IPS DF 6.9 (cell line): ENCODE measurements around the gene SLC6A18.

Source experiments
- DNase-seq: peaks from one replicate; pipeline ENCODE4 v3.0.0-alpha.2; 2013; ENCODE audit warnings: low read depth, low spot score
- H3K27ac ChIP-seq: one replicate; pipeline ENCODE4 v1.5.1; 2013; ENCODE audit warnings: low read length, control low read depth
- H3K27me3 ChIP-seq: 2 replicates; pipeline ENCODE4 v1.6.1; 2013; ENCODE audit warnings: mild to moderate bottlenecking, low read length; ENCODE audit not compliant: control insufficient read depth, insufficient read depth
- H3K36me3 ChIP-seq: 2 replicates; pipeline ENCODE4 v1.6.1; 2013; ENCODE audit warnings: low read length; ENCODE audit not compliant: control insufficient read depth, insufficient read depth
- H3K4me1 ChIP-seq: 2 replicates; pipeline ENCODE4 v1.6.1; 2013; ENCODE audit warnings: low read length; ENCODE audit not compliant: control insufficient read depth, insufficient read depth
- H3K4me3 ChIP-seq: 2 replicates; pipeline ENCODE4 v1.5.1; 2013; ENCODE audit warnings: mild to moderate bottlenecking, low read length
- H3K9me3 ChIP-seq: 2 replicates; pipeline ENCODE4 v1.6.1; 2013; ENCODE audit warnings: low read length, inconsistent platforms; ENCODE audit not compliant: control insufficient read depth, insufficient read depth
- WGBS: extraction: QIAGEN DNeasy Blood & Tissue Kit; methylation state at CpG from one replicate; pipeline ENCODE4 v1.1.7; 2013; ENCODE audit warnings: mixed read lengths, missing lambda C conversion rate; ENCODE audit not compliant: insufficient read length, insufficient coverage; 5-methylcytosine and 5-hydroxymethylcytosine counted together

Gene SLC6A18

GRCh38 chr5:1187950-1188334, 37.2 kb upstream of the SLC6A18 start:
- 0 out of 2 replicates have a peak, but pooled peaks cover 2% of the 10 kb centered on the region for H3K4me1 ChIP-seq

GRCh38 chr5:1188464-1188863, 36.7 kb upstream of the SLC6A18 start:
- H3K36me3 ChIP-seq = no peaks in the 10 kb centered on the region
- H3K27ac ChIP-seq = no peak overlapping the region
- no peak overlapping the region for H3K4me3 ChIP-seq
- 0 out of 2 replicates have a peak, but pooled peaks cover 2% of the 10 kb centered on the region for H3K4me1 ChIP-seq
- no CpG with 5 or more reads among the region's 6 CpGs for WGBS
- H3K9me3 ChIP-seq = no peaks in the 10 kb centered on the region
- H3K27me3 ChIP-seq = no peaks in the 10 kb centered on the region
- DNase-seq = no peak

More at GRCh38 chr5:1187950-1188334, 37.2 kb upstream of the SLC6A18 start:
- Histone ChIP-seq H3K27ac (no peak overlapping the region), H3K9me3 (no peaks in the 10 kb centered on the region), H3K36me3 (no peaks in the 10 kb centered on the region), H3K27me3 (no peaks in the 10 kb centered on the region), H3K4me3 (no peak overlapping the region)
- DNase-seq = no peak
- WGBS = no CpG with 5 or more reads among the region's 8 CpGs

DNA sequence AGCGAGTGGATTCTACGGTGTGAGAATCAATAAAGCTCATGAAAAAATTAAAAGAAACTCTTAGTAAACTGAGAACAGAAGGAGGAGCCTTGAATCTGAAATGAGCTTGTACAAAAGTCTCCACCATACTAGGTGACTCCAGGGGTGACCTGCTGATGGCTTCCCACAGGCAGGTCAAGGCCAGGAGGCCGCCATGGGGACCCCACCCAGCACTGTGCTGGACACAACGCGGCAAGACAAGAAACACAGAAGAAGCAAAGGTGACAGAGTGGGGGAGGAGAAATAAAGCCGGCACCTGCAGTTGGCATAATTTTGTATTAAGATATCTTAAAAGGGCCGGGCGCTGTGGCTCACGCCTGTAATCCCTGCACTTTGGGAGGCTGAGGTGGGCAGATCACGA, 35.9 kb upstream of the SLC6A18 start:
- no peaks in the 10 kb centered on the region for H3K27me3 ChIP-seq
- WGBS = no CpG with 5 or more reads among the region's 10 CpGs
- no peaks in the 10 kb centered on the region for H3K36me3 ChIP-seq
- H3K4me3 ChIP-seq = no peak overlapping the region
- H3K27ac ChIP-seq = no peak overlapping the region
- no peaks in the 10 kb centered on the region for H3K9me3 ChIP-seq
- 0 out of 2 replicates have a peak, but pooled peaks cover 2% of the 10 kb centered on the region for H3K4me1 ChIP-seq
- no peak for DNase-seq

DNA sequence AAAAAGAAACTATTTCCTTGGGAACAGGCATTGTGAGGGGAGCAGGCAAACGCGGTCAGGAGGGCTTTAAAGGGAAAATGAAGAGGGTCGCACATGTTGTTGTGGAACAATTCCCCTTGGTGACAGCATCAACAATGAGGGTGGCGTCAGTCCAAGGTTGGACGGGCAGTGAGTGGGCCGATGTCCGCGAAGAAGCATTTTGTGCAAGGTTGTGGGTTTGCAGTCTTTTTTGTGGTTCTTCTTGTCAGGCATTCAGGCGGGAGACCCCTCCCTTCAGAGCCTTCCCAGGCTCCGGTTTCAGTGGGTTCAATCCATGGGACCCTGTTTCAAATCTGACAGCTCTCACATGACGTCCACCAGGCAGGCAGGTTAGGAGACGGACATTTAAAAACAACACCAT, 34.9 kb upstream of the SLC6A18 start:
- no CpG with 5 or more reads among the region's 12 CpGs for WGBS
- Histone ChIP-seq H3K27ac (no peak overlapping the region), H3K36me3 (no peaks in the 10 kb centered on the region), H3K4me3 (no peak overlapping the region), H3K4me1 (0 out of 2 replicates have a peak, but pooled peaks cover 2% of the 10 kb centered on the region), H3K9me3 (no peaks in the 10 kb centered on the region), H3K27me3 (no peaks in the 10 kb centered on the region)
- DNase-seq = no peak

GRCh38 chr5:1190837-1191239, 34.3 kb upstream of the SLC6A18 start:
- DNase-seq = no peak
- no peaks in the 10 kb centered on the region for H3K36me3 ChIP-seq
- 0 out of 2 replicates have a peak, but pooled peaks cover 2% of the 10 kb centered on the region for H3K4me1 ChIP-seq
- no peaks in the 10 kb centered on the region for H3K27me3 ChIP-seq
- H3K27ac ChIP-seq = no peak overlapping the region
- WGBS = no CpG with 5 or more reads among the region's 6 CpGs
- no peaks in the 10 kb centered on the region for H3K9me3 ChIP-seq
- H3K4me3 ChIP-seq = no peak overlapping the region

GRCh38 chr5:1192971-1193590, 32.1 kb upstream of the SLC6A18 start:
- Histone ChIP-seq H3K4me1 (no peaks in the 10 kb centered on the region), H3K27ac (no peak overlapping the region), H3K4me3 (no peak overlapping the region), H3K9me3 (no peaks in the 10 kb centered on the region), H3K27me3 (no peaks in the 10 kb centered on the region), H3K36me3 (no peaks in the 10 kb centered on the region)
- no CpG with 5 or more reads among the region's 18 CpGs for WGBS
- DNase-seq = no peak

GRCh38 chr5:1193591-1193985, 31.6 kb upstream of the SLC6A18 start:
- no peak for DNase-seq
- Histone ChIP-seq H3K27ac (no peak overlapping the region), H3K27me3 (no peaks in the 10 kb centered on the region), H3K4me3 (no peak overlapping the region), H3K9me3 (no peaks in the 10 kb centered on the region), H3K36me3 (no peaks in the 10 kb centered on the region), H3K4me1 (no peaks in the 10 kb centered on the region)
- no CpG with 5 or more reads among the region's 28 CpGs for WGBS

DNA sequence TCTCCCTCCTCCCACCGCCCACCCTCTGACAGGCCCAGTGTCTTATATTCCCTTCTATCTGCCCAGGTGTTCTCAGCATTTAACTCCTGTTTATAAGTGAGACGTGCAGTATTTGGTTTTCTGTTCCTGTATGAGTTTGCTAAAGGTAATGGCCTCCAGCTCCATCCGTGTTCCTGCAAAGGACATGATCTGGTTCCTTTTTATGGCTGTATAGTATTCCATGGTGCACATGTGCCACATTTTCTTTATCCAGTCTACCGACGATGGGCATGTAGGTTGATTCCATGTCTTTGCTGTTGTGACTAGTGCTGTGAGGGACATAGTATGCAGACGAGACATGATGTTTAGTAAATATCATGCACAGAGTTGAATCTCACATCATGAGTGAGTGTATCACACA, 30.8 kb upstream of the SLC6A18 start:
- no peaks in the 10 kb centered on the region for H3K27me3 ChIP-seq
- H3K36me3 ChIP-seq = no peaks in the 10 kb centered on the region
- no peak for DNase-seq
- H3K4me1 ChIP-seq = no peaks in the 10 kb centered on the region
- no peak overlapping the region for H3K4me3 ChIP-seq
- no peaks in the 10 kb centered on the region for H3K9me3 ChIP-seq
- no peak overlapping the region for H3K27ac ChIP-seq
- no CpG with 5 or more reads among the region's 6 CpGs for WGBS

GRCh38 chr5:1195439-1195838, 29.7 kb upstream of the SLC6A18 start:
- Histone ChIP-seq H3K36me3 (no peaks in the 10 kb centered on the region), H3K27me3 (no peaks in the 10 kb centered on the region), H3K9me3 (no peaks in the 10 kb centered on the region), H3K27ac (no peak overlapping the region), H3K4me3 (no peak overlapping the region), H3K4me1 (no peaks in the 10 kb centered on the region)
- WGBS = no CpG with 5 or more reads among the region's 5 CpGs
- DNase-seq = no peak

GRCh38 chr5:1195916-1196315, 29.3 kb upstream of the SLC6A18 start:
- Histone ChIP-seq H3K9me3 (no peaks in the 10 kb centered on the region), H3K4me3 (no peak overlapping the region), H3K27ac (no peak overlapping the region), H3K4me1 (no peaks in the 10 kb centered on the region; the same call in 1 of the 2 replicates), H3K27me3 (no peaks in the 10 kb centered on the region), H3K36me3 (no peaks in the 10 kb centered on the region)
- DNase-seq = no peak
- no CpG with 5 or more reads among the region's 24 CpGs for WGBS

- no CpG with 5 or more reads among the region's 1 CpG for WGBS
- Histone ChIP-seq H3K4me1 (no peaks in the 10 kb centered on the region; the same call in 1 of the 2 replicates), H3K36me3 (no peaks in the 10 kb centered on the region), H3K27me3 (no peaks in the 10 kb centered on the region), H3K9me3 (no peaks in the 10 kb centered on the region), H3K27ac (no peak overlapping the region), H3K4me3 (no peak overlapping the region)
- DNase-seq = no peak
Observed at GRCh38 chr5:1196562-1196961, 28.6 kb upstream of the SLC6A18 start.
